HepG2 (cell line): ENCODE results near the gene MEPCE. TPM values are rescaled to one million over a fixed set of nuclear protein-coding genes. Genes with fewer than 3 reads are reported as not detected.

Experiments used
- ARHGAP35 ChIP-seq: sonication (generic); formaldehyde crosslinking; IDR thresholded peaks from 2 replicates; pipeline ENCODE4 v1.9.0; 2022; ENCODE audit warnings: mild to moderate bottlenecking, inconsistent platforms, moderate library complexity, missing genetic modification reagents, borderline replicate concordance
- BCL3 ChIP-seq: sonication (generic); formaldehyde crosslinking; IDR thresholded peaks from 2 replicates; pipeline ENCODE4 v1.5.1; 2020; ENCODE audit warnings: mild to moderate bottlenecking, missing genetic modification reagents, moderate library complexity
- CBX2 ChIP-seq, 2 experiments: fragments of 200-600 bp in 1 of 2; sonication (generic); formaldehyde crosslinking in 1 of 2; IDR thresholded peaks; 2 replicates each; pipeline versions ENCODE4 v1.7.0 to v1.8.1; 2018 to 2022; ENCODE audit warnings: low read depth in 2 of 2, low read length in 1 of 2, mild to moderate bottlenecking in 1 of 2, missing genetic modification reagents in 1 of 2
- CREB3 ChIP-seq: sonication (generic); formaldehyde crosslinking; IDR thresholded peaks from 2 replicates; pipeline ENCODE4 v1.5.0; 2020; ENCODE audit warnings: missing genetic modification reagents
- ETV5 ChIP-seq: IDR thresholded peaks from 2 replicates; pipeline ENCODE4 v1.6.1; 2018; ENCODE audit warnings: missing biosample characterization, missing genetic modification reagents, inconsistent platforms, borderline replicate concordance
- HNF1B ChIP-seq: sonication (generic); formaldehyde crosslinking; IDR thresholded peaks from 2 replicates; pipeline ENCODE4 v1.5.1; 2020; ENCODE audit warnings: mild to moderate bottlenecking, moderate library complexity, missing genetic modification reagents
- HNRNPK ChIP-seq: fragments of 200-400 bp; formaldehyde crosslinking; IDR thresholded peaks from 2 replicates; pipeline ENCODE4 v1.6.1; 2018; ENCODE audit warnings: low read length, low read depth, moderate library complexity, mild to moderate bottlenecking; ENCODE audit not compliant: poor library complexity, severe bottlenecking
- HNRNPUL1 ChIP-seq: fragments of 200-400 bp; formaldehyde crosslinking; IDR thresholded peaks from 2 replicates; pipeline ENCODE4 v1.6.1; 2017; ENCODE audit warnings: low read depth, mild to moderate bottlenecking, low read length, moderate library complexity
- NAIF1 ChIP-seq: sonication (generic); formaldehyde crosslinking; IDR thresholded peaks from 2 replicates; pipeline ENCODE4 v1.5.0; 2020; ENCODE audit warnings: mild to moderate bottlenecking, missing genetic modification reagents, borderline replicate concordance
- NKX3-1 ChIP-seq: sonication (generic); formaldehyde crosslinking; IDR thresholded peaks from 2 replicates; pipeline ENCODE4 v1.5.0; 2020; ENCODE audit warnings: missing genetic modification reagents
- PLRG1 ChIP-seq: fragments of 450-650 bp; conservative IDR thresholded peaks from 2 replicates; pipeline ENCODE4 v1.6.1; 2016
- SIX4 ChIP-seq: sonication (generic); formaldehyde crosslinking; IDR thresholded peaks from 2 replicates; pipeline ENCODE4 v1.4.0; 2020; ENCODE audit warnings: missing genetic modification reagents
- STAT6 ChIP-seq: sonication (generic); formaldehyde crosslinking; IDR thresholded peaks from 2 replicates; pipeline ENCODE4 v1.4.0; 2020; ENCODE audit warnings: missing genetic modification reagents, mild to moderate bottlenecking, borderline replicate concordance
- ZBTB7A ChIP-seq: sonication (generic); formaldehyde crosslinking; IDR thresholded peaks from 2 replicates; pipeline ENCODE4 v1.8.0; 2022; ENCODE audit warnings: mild to moderate bottlenecking, missing genetic modification reagents
- ZFP1 ChIP-seq: IDR thresholded peaks from 2 replicates; pipeline ENCODE4 v1.6.1; 2016
- ZFP36L1 ChIP-seq: sonication (generic); formaldehyde crosslinking; IDR thresholded peaks from 2 replicates; pipeline ENCODE4 v1.8.0; 2022; ENCODE audit warnings: mild to moderate bottlenecking, missing genetic modification reagents, moderate library complexity
- ZNF343 ChIP-seq: sonication (generic); formaldehyde crosslinking; IDR thresholded peaks from 2 replicates; pipeline ENCODE4 v1.4.0; 2020; ENCODE audit warnings: mild to moderate bottlenecking, missing genetic modification reagents
- ZNF629 ChIP-seq: sonication (generic); formaldehyde crosslinking; conservative IDR thresholded peaks from 2 replicates; pipeline ENCODE4 v1.5.0; 2020; ENCODE audit warnings: missing genetic modification reagents
- ZNF800 ChIP-seq: sonication (generic); formaldehyde crosslinking; IDR thresholded peaks from 2 replicates; pipeline ENCODE4 v1.4.0; 2020; ENCODE audit warnings: missing genetic modification reagents
- ZZZ3 ChIP-seq: sonication (generic); formaldehyde crosslinking; IDR thresholded peaks from 2 replicates; pipeline ENCODE4 v1.4.0; 2020; ENCODE audit warnings: missing genetic modification reagents, mild to moderate bottlenecking, borderline replicate concordance
- polyA plus RNA-seq, 8 experiments: library from polyadenylated mRNA; depleted of rRNA in 3 of 8; stranded (reverse) in 7 of 8; unstranded in 1 of 8; fragments of >200 nt; fragmentation: Illumina TruSeq in 4 of 8; extraction: Trizol in 4 of 8; gene quantifications; 2 replicates each; pipeline versions ENCODE4 v1.2.1 to v1.2.3, GENCODE V29; 2011 to 2016; ENCODE audit warnings: low read depth in 4 of 8, missing spikeins in 1 of 8, mixed read lengths in 1 of 8; ENCODE audit not compliant: insufficient read depth in 1 of 8
- total RNA-seq, 5 experiments: library from RNA; depleted of rRNA; stranded (reverse); fragments of >200 nt; fragmentation: Illumina TruSeq; extraction: Trizol; gene quantifications; 2 replicates each; pipeline ENCODE4 v1.2.3, GENCODE V29; 2016; ENCODE audit warnings: low read depth in 1 of 5
- TF ChIP-seq, protein P1 (sequence below): IDR thresholded peaks from 2 replicates; pipeline ENCODE4 v1.6.1; 2012; ENCODE audit warnings: inconsistent platforms

MEPCE gene
- total and polyA plus RNA-seq, 2 of the 13 experiments (the other 11 are each of a cell fraction or from before 2014, with no cell fraction given), result 12.3 to 26.0 TPM

- TF ChIP-seq ARHGAP35 (CRISPR knock-in tag) (no peak), ZNF343 (CRISPR knock-in tag) (no peak), CREB3 (CRISPR knock-in tag) (no peak), ETV5 (CRISPR knock-in tag) (peak; percentile 63), PLRG1 (no peak), BCL3 (no peak; the same call in 1 of the 2 replicates), ZNF629 (CRISPR knock-in tag) (no peak), ZBTB7A (CRISPR knock-in tag) (no peak), HNRNPK (no peak), NKX3-1 (CRISPR knock-in tag) (no peak), SIX4 (CRISPR knock-in tag) (no peak), STAT6 (CRISPR knock-in tag) (no peak), ZNF800 (CRISPR knock-in tag) (no peak), ZFP1 (CRISPR knock-in tag) (no peak; the same call in 1 of the 2 replicates), ZFP36L1 (peak; percentile 83), NAIF1 (CRISPR knock-in tag) (no peak; the same call in 1 of the 2 replicates), HNF1B (CRISPR knock-in tag) (peak; percentile 82), HNRNPUL1 (no peak), ZZZ3 (no peak), CBX2 (IDR thresholded peaks at IDR 0.05; ENCODE audit: low read depth, low read length) (no peak), CBX2 (CRISPR knock-in tag; IDR thresholded peaks at IDR 0.05; ENCODE audit: low read depth) (no peak)
- TF ChIP-seq, protein P1, sequence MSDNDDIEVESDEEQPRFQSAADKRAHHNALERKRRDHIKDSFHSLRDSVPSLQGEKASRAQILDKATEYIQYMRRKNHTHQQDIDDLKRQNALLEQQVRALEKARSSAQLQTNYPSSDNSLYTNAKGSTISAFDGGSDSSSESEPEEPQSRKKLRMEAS, result no peak
These were observed 529 bp upstream of the MEPCE start (continued) for GRCh38 chr7:100428967-100429636.
